Measurements from ENCODE around the gene KCTD10.

Gene KCTD10

DNA sequence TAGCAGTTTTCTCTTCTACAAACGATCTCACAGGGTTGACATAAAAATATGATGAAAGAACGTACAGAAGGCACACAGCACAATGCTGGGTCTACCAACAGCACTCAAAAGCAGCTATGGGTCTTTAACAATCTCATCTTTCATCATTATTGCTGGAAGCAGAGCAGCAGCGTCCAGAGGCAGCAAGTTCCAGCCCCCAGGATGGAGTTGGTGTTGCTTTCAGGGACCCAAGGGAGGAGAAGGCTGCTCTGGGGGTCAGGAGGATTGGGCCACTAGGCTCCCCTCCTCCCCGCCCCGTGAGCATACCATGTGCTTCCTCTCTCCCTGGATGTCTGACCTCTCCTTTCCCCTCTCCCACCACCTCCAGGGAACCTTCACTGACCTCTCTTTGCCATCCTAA, 13.3 kb downstream of the KCTD10 start:
- Histone ChIP-seq H2AK5ac (ENCODE audit: low read length) (peak overlapping the region; percentile 92), H2BK120ac (ENCODE audit: insufficient read depth, low read length, poor library complexity) (peak overlapping the region; percentile 88)

GRCh38 chr12:109462868-109463692, 14.0 kb downstream of the KCTD10 start:
- WGBS (ENCODE audit: extremely low coverage, insufficient coverage, insufficient read length): no CpG with 5 or more reads among the region's 14 CpGs
- Histone ChIP-seq H3K9me3 (ENCODE audit: insufficient read depth, low read depth, low read length) (no peaks in the 10 kb centered on the region), H4K91ac (ENCODE audit: low read depth, low read length) (peak overlapping the region; percentile 90)

More for the DNA sequence above, 13.3 kb downstream of the KCTD10 start:
- DNase-seq: peak in 1 of 2 donors; percentile 26
- Histone ChIP-seq H4K12ac (ENCODE audit: low read depth, low read length) (peak overlapping the region; percentile 40), H2AFZ (ENCODE audit: insufficient read depth, low read length, poor library complexity) (peak overlapping the region; percentile 77), H3K4me3 (ENCODE audit: low read depth, low read length) (no peak overlapping the region), H3K9me3 (ENCODE audit: insufficient read depth, low read depth, low read length) (no peaks in the 10 kb centered on the region), H3K27me3 (ENCODE audit: insufficient read depth, low read length) (no peaks in the 10 kb centered on the region), H3K14ac (ENCODE audit: low read length) (peak overlapping the region; percentile 64), H3K79me1 (ENCODE audit: low read length) (peaks cover 52% of the 10 kb centered on the region), H4K91ac (ENCODE audit: low read depth, low read length) (peak overlapping the region; percentile 90), H4K8ac (ENCODE audit: low read depth, low read length) (peak overlapping the region; percentile 72), H3K36me3 (ENCODE audit: control insufficient read depth in 1 of 2, insufficient read depth in 2 of 2, low read length in 2 of 2) (peaks cover 41 to 45% of the 10 kb centered on the region in 2 experiments), H3K9ac (ENCODE audit: low read length) (no peak overlapping the region), H3K4me1 (ENCODE audit: control insufficient read depth in 1 of 2, insufficient read depth in 2 of 2, low read length in 2 of 2) (peaks cover 72 to 77% of the 10 kb centered on the region in 2 experiments), H3K4me2 (ENCODE audit: low read length) (peak overlapping the region; percentile 42), H3K18ac (ENCODE audit: low read length) (peak overlapping the region; percentile 84), H3K79me2 (ENCODE audit: control insufficient read depth, insufficient read depth, low read length, poor library complexity) (peaks cover 38% of the 10 kb centered on the region), H3K4ac (ENCODE audit: low read depth, low read length) (peak overlapping the region; percentile 83), H3K27ac (ENCODE audit: low read depth, low read length) (peak overlapping the region; percentile 98), H2BK5ac (ENCODE audit: low read depth, low read length, poor library complexity) (peak overlapping the region; percentile 86), H3K23ac (ENCODE audit: low read length) (peak overlapping the region; percentile 37), H2BK12ac (ENCODE audit: low read length) (peak overlapping the region; percentile 80)
- WGBS (ENCODE audit: extremely low coverage, insufficient coverage, insufficient read length): no CpG with 5 or more reads among the region's 5 CpGs

GRCh38 chr12:109461846-109462756, 15.0 kb downstream of the KCTD10 start:
- Histone ChIP-seq H2BK120ac (ENCODE audit: insufficient read depth, low read length, poor library complexity) (peak overlapping the region; percentile 100), H3K79me2 (ENCODE audit: control insufficient read depth, insufficient read depth, low read length, poor library complexity) (peaks cover 35% of the 10 kb centered on the region), H3K14ac (ENCODE audit: low read length) (peak overlapping the region; percentile 99), H4K8ac (ENCODE audit: low read depth, low read length) (peak overlapping the region; percentile 97), H3K4me1 (ENCODE audit: control insufficient read depth in 1 of 2, insufficient read depth in 2 of 2, low read length in 2 of 2) (peaks cover 65 to 71% of the 10 kb centered on the region in 2 experiments), H3K79me1 (ENCODE audit: low read length) (peaks cover 50% of the 10 kb centered on the region), H3K23ac (ENCODE audit: low read length) (no peak overlapping the region), H3K18ac (ENCODE audit: low read length) (peak overlapping the region; percentile 100), H3K9me3 (ENCODE audit: insufficient read depth, low read depth, low read length) (no peaks in the 10 kb centered on the region), H2AK5ac (ENCODE audit: low read length) (peak overlapping the region; percentile 100), H3K27me3 (ENCODE audit: insufficient read depth, low read length) (no peaks in the 10 kb centered on the region), H2BK12ac (ENCODE audit: low read length) (peak overlapping the region; percentile 99), H4K91ac (ENCODE audit: low read depth, low read length) (peak overlapping the region; percentile 100), H4K12ac (ENCODE audit: low read depth, low read length) (peak overlapping the region; percentile 79), H2AFZ (ENCODE audit: insufficient read depth, low read length, poor library complexity) (peak overlapping the region; percentile 91), H3K36me3 (ENCODE audit: control insufficient read depth in 1 of 2, insufficient read depth in 2 of 2, low read length in 2 of 2) (peaks cover 39 to 41% of the 10 kb centered on the region in 2 experiments), H3K27ac (ENCODE audit: low read depth, low read length) (peak overlapping the region; percentile 98), H3K4me2 (ENCODE audit: low read length) (peak overlapping the region; percentile 51), H3K9ac (ENCODE audit: low read length) (peak overlapping the region; percentile 8), H3K4ac (ENCODE audit: low read depth, low read length) (peak overlapping the region; percentile 99), H3K4me3 (ENCODE audit: low read depth, low read length) (no peak overlapping the region), H2BK5ac (ENCODE audit: low read depth, low read length, poor library complexity) (peak overlapping the region; percentile 99)
- WGBS (ENCODE audit: extremely low coverage, insufficient coverage, insufficient read length): no CpG with 5 or more reads among the region's 13 CpGs
- peak in 1 of 2 donors; percentile 32 for DNase-seq

More at GRCh38 chr12:109462868-109463692, 14.0 kb downstream of the KCTD10 start:
- H3K4ac ChIP-seq (ENCODE audit: low read depth, low read length): peak overlapping the region; percentile 85
- peak overlapping the region; percentile 51 for H3K4me2 ChIP-seq (ENCODE audit: low read length)
- peaks cover 72 to 78% of the 10 kb centered on the region in 2 experiments for H3K4me1 ChIP-seq (ENCODE audit: control insufficient read depth in 1 of 2, insufficient read depth in 2 of 2, low read length in 2 of 2)
- H3K18ac ChIP-seq (ENCODE audit: low read length): peak overlapping the region; percentile 23
- H3K14ac ChIP-seq (ENCODE audit: low read length): peak overlapping the region; percentile 70
- H2BK5ac ChIP-seq (ENCODE audit: low read depth, low read length, poor library complexity): peak overlapping the region; percentile 99
- H3K23ac ChIP-seq (ENCODE audit: low read length): no peak overlapping the region
- H2BK12ac ChIP-seq (ENCODE audit: low read length): peak overlapping the region; percentile 80
- peak overlapping the region; percentile 71 for H3K9ac ChIP-seq (ENCODE audit: low read length)
- H4K12ac ChIP-seq (ENCODE audit: low read depth, low read length): peak overlapping the region; percentile 4
- H3K4me3 ChIP-seq (ENCODE audit: low read depth, low read length): no peak overlapping the region
- H3K79me2 ChIP-seq (ENCODE audit: control insufficient read depth, insufficient read depth, low read length, poor library complexity): peaks cover 39% of the 10 kb centered on the region
- DNase-seq: peak; percentile 71 to 82
- H2AK5ac ChIP-seq (ENCODE audit: low read length): peak overlapping the region; percentile 73
- H2AFZ ChIP-seq (ENCODE audit: insufficient read depth, low read length, poor library complexity): peak overlapping the region; percentile 3
- H3K79me1 ChIP-seq (ENCODE audit: low read length): peaks cover 56% of the 10 kb centered on the region
- peaks cover 42% of the 10 kb centered on the region in 2 experiments for H3K36me3 ChIP-seq (ENCODE audit: control insufficient read depth in 1 of 2, insufficient read depth in 2 of 2, low read length in 2 of 2)
- peak overlapping the region; percentile 80 for H4K8ac ChIP-seq (ENCODE audit: low read depth, low read length)
- H3K27ac ChIP-seq (ENCODE audit: low read depth, low read length): peak overlapping the region; percentile 98
- peak overlapping the region; percentile 88 for H2BK120ac ChIP-seq (ENCODE audit: insufficient read depth, low read length, poor library complexity)
- no peaks in the 10 kb centered on the region for H3K27me3 ChIP-seq (ENCODE audit: insufficient read depth, low read length)

All from trophoblast cell (in vitro differentiated cells and primary cell).